SU-DHL-6 (cell line): ENCODE measurements around the gene SGCG.

Experiments
- H2AFZ ChIP-seq: fragments of 200-600 bp; sonication (generic); 2 replicates; pipeline ENCODE4 v1.6.1; 2014; ENCODE audit warnings: low read depth, mild to moderate bottlenecking, moderate library complexity, mixed read lengths, antibody characterized with exemption, low read length; ENCODE audit not compliant: severe bottlenecking
- H3F3A ChIP-seq: fragments of 200-600 bp; shearing (Covaris generic); 2 replicates; pipeline ENCODE4 v1.6.0; 2016; ENCODE audit warnings: antibody characterized with exemption, mild to moderate bottlenecking; ENCODE audit not compliant: insufficient read depth
- H3K27ac ChIP-seq: fragments of 200-600 bp; sonication (generic); 2 replicates; pipeline ENCODE4 v1.5.1; 2016; ENCODE audit warnings: low read depth, mild to moderate bottlenecking, low read length, moderate library complexity, mixed read lengths
- H3K27me3 ChIP-seq: fragments of 200-600 bp; sonication (generic), shearing (Covaris generic); 2 replicates; pipeline ENCODE4 v1.6.0; 2014; ENCODE audit warnings: mild to moderate bottlenecking, low read length
- H3K36me3 ChIP-seq: fragments of 200-600 bp; sonication (generic); 2 replicates; pipeline ENCODE4 v1.6.1; 2014; ENCODE audit warnings: mild to moderate bottlenecking, low read length, mixed read lengths
- H3K4me2 ChIP-seq: fragments of 300-600, 200-600 bp; shearing (Covaris generic), sonication (generic); 2 replicates; pipeline ENCODE4 v1.6.0; 2014; ENCODE audit warnings: low read length, low read depth, mild to moderate bottlenecking; ENCODE audit not compliant: poor library complexity, severe bottlenecking
- H3K4me3 ChIP-seq: fragments of 200-600 bp; sonication (generic); 2 replicates; pipeline ENCODE4 v1.5.1; 2014; ENCODE audit warnings: antibody characterized with exemption, low read length, mild to moderate bottlenecking, mixed read lengths; ENCODE audit not compliant: insufficient read depth, poor library complexity, severe bottlenecking
- H3K79me2 ChIP-seq: fragments of 200-600 bp; sonication (generic); 2 replicates; pipeline ENCODE4 v1.6.1; 2014; ENCODE audit warnings: mild to moderate bottlenecking, low read length, moderate library complexity; ENCODE audit not compliant: insufficient read depth
- H3K9ac ChIP-seq: fragments of 200-600 bp; sonication (generic); 2 replicates; pipeline ENCODE4 v1.7.0; 2014; ENCODE audit warnings: mild to moderate bottlenecking, low read length
- H3K9me2 ChIP-seq: fragments of 200-600 bp; sonication (generic); replicated peaks from 2 replicates; pipeline ENCODE4 v1.6.1; 2014; ENCODE audit warnings: low read length; ENCODE audit not compliant: insufficient read depth
- H3K9me3 ChIP-seq: fragments of 200-600 bp; sonication (generic); 2 replicates; pipeline ENCODE4 v1.6.1; 2014; ENCODE audit warnings: low read length, mixed read lengths; ENCODE audit not compliant: insufficient read depth
- H4K20me1 ChIP-seq: fragments of 200-600 bp; sonication (generic); 2 replicates; pipeline ENCODE4 v1.6.1; 2014; ENCODE audit warnings: low read depth, mild to moderate bottlenecking, antibody characterized with exemption, low read length, moderate library complexity, mixed read lengths
- EZH2phosphoT487 ChIP-seq: fragments of 200-600 bp; sonication (generic), shearing (Covaris generic); conservative IDR thresholded peaks from 2 replicates; pipeline ENCODE4 v1.6.1; 2018; ENCODE audit warnings: mild to moderate bottlenecking, antibody characterized with exemption, low read length, moderate library complexity, mixed read lengths
- TF ChIP-seq, protein P1 (sequence below): fragments of 200-600 bp; sonication (generic); IDR thresholded peaks from one replicate; pipeline ENCODE4 v1.5.1; 2017; ENCODE audit warnings: antibody characterized with exemption, mild to moderate bottlenecking, low read length, moderate library complexity; ENCODE audit not compliant: insufficient read depth, poor library complexity, severe bottlenecking

The SGCG gene

DNA sequence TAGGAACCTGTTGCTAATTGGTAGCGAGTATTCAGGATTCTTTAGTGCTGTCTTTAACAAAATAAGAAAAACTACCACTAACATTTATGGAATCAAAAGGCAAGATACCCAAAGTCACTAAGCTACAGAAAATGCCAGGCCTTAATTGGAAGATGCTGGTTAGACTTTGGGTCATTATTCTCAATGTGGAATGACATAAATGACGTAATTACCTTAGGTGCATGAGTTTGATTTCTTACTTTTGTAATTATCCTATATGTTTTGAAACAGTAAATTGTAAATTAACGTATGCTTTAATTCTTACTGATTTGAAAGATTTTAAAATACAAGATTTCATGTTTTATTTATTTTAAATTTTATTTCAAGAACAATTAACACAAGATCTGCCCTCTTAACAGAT lies 25.0 kb downstream of the SGCG start:
- H3F3A ChIP-seq, result no peaks in the 10 kb centered on the region
- no peaks in the 10 kb centered on the region for H3K9me3 ChIP-seq
- H4K20me1 ChIP-seq, result no peaks in the 10 kb centered on the region
- H3K9me2 ChIP-seq, result no peaks in the 10 kb centered on the region
- no peak overlapping the region for H2AFZ ChIP-seq
- no peak overlapping the region for H3K4me3 ChIP-seq
- H3K4me2 ChIP-seq, result no peak overlapping the region
- no peak overlapping the region for H3K9ac ChIP-seq
- H3K79me2 ChIP-seq, result no peaks in the 10 kb centered on the region
- no peaks in the 10 kb centered on the region for H3K27me3 ChIP-seq
- no peak overlapping the region for H3K27ac ChIP-seq
- TF ChIP-seq, protein P1, sequence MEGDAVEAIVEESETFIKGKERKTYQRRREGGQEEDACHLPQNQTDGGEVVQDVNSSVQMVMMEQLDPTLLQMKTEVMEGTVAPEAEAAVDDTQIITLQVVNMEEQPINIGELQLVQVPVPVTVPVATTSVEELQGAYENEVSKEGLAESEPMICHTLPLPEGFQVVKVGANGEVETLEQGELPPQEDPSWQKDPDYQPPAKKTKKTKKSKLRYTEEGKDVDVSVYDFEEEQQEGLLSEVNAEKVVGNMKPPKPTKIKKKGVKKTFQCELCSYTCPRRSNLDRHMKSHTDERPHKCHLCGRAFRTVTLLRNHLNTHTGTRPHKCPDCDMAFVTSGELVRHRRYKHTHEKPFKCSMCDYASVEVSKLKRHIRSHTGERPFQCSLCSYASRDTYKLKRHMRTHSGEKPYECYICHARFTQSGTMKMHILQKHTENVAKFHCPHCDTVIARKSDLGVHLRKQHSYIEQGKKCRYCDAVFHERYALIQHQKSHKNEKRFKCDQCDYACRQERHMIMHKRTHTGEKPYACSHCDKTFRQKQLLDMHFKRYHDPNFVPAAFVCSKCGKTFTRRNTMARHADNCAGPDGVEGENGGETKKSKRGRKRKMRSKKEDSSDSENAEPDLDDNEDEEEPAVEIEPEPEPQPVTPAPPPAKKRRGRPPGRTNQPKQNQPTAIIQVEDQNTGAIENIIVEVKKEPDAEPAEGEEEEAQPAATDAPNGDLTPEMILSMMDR, result no peak
- TF ChIP-seq EZH2phosphoT487, result no peak
- H3K36me3 ChIP-seq, result no peaks in the 10 kb centered on the region

DNA sequence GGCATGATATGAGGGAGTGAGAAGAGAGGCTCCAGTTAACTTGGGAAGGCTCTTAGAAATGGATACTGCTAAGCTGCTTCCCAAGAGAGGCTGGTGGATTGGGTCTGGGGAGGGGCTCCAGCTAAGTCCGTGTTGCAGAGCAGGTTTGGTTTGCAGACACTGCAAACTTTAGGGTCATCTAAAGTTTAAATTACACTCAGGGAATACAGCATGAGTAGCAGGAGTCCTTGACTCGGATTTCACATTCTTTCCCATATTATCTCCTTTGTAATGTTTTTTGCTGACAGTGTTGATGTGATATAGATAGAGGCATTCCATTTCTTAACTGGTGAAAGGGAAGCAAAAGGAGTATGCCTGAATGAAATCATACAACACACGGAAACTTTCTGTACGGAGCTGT lies 31.9 kb downstream of the SGCG start:
- H3K27ac ChIP-seq, result no peak overlapping the region
- H3K4me3 ChIP-seq, result no peak overlapping the region
- H3K4me2 ChIP-seq, result no peak overlapping the region
- H2AFZ ChIP-seq, result no peak overlapping the region
- no peaks in the 10 kb centered on the region for H3K27me3 ChIP-seq
- H3K9me3 ChIP-seq, result 0 out of 2 replicates have a peak, but pooled peaks cover 8% of the 10 kb centered on the region
- H3F3A ChIP-seq, result no peaks in the 10 kb centered on the region
- H4K20me1 ChIP-seq, result no peaks in the 10 kb centered on the region
- no peak overlapping the region for H3K9ac ChIP-seq
- no peaks in the 10 kb centered on the region for H3K36me3 ChIP-seq
- H3K9me2 ChIP-seq, result no peaks in the 10 kb centered on the region
- H3K79me2 ChIP-seq, result no peaks in the 10 kb centered on the region
- TF ChIP-seq, protein P1, result no peak
- no peak for TF ChIP-seq EZH2phosphoT487

DNA sequence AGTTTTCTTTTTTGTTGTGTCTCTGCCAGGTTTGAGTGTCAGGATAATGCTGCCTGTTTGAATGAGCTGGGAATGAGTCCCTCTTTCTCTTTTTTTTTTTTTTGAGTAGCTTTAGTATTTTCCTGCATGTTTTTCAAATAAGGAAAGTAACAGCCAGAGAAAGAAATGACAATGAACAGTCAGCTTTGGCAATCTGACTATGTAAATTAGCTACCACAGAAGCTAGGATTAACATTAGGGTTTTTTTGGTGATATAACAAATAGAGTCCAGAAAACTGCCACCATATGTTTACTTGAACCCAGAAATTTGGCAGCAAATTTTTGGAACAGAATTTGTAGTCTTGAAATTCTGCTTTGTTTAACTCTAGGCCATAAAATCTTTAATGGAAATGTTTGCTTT lies 50.5 kb downstream of the SGCG start:
- no peaks in the 10 kb centered on the region for H3F3A ChIP-seq
- H2AFZ ChIP-seq, result no peak overlapping the region
- no peaks in the 10 kb centered on the region for H3K79me2 ChIP-seq
- no peak overlapping the region for H3K27ac ChIP-seq
- no peaks in the 10 kb centered on the region for H3K9me2 ChIP-seq
- H4K20me1 ChIP-seq, result no peaks in the 10 kb centered on the region
- H3K9me3 ChIP-seq, result no peaks in the 10 kb centered on the region
- H3K36me3 ChIP-seq, result no peaks in the 10 kb centered on the region
- H3K27me3 ChIP-seq, result no peaks in the 10 kb centered on the region
- no peak overlapping the region for H3K4me3 ChIP-seq
- H3K4me2 ChIP-seq, result no peak overlapping the region
- TF ChIP-seq, protein P1, result no peak
- TF ChIP-seq EZH2phosphoT487, result no peak
- H3K9ac ChIP-seq, result no peak overlapping the region
